ENCODE results near the gene RTN4R. TPM values are rescaled to one million over a fixed set of nuclear protein-coding genes. Genes with fewer than 3 reads are reported as not detected.
A peak's percentile ranks its signal among the peaks of the same experiment; 100 is the strongest.

Gene RTN4R
- total and polyA plus RNA-seq, 9 of the 15 experiments (the other 6 are each of a cell fraction or from before 2014, with no cell fraction given): 0.04 to 2.8 (median 1.4) TPM; not detected in 3

DNA sequence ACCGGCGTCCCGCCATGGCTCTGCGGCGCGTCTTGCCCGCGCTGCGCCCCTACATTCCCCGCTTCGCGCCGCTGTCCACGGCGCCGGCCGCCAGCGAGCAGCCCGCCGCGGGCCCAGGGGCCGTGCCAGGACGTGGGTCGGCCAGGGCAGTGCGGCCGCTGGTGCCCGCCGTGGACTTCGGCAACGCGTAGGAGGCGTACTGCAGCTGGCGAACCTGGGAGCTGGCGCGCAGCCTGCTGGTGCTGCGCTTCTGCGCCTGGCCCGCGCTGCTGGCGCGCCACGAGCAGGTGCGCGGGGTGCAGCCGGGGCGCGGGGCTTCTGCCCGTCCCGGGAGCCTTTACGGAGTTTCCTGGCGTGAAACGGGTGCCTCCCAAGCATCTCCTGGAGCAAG is 31.6 kb upstream of the RTN4R start (continued):
- TF ChIP-seq, protein P1, sequence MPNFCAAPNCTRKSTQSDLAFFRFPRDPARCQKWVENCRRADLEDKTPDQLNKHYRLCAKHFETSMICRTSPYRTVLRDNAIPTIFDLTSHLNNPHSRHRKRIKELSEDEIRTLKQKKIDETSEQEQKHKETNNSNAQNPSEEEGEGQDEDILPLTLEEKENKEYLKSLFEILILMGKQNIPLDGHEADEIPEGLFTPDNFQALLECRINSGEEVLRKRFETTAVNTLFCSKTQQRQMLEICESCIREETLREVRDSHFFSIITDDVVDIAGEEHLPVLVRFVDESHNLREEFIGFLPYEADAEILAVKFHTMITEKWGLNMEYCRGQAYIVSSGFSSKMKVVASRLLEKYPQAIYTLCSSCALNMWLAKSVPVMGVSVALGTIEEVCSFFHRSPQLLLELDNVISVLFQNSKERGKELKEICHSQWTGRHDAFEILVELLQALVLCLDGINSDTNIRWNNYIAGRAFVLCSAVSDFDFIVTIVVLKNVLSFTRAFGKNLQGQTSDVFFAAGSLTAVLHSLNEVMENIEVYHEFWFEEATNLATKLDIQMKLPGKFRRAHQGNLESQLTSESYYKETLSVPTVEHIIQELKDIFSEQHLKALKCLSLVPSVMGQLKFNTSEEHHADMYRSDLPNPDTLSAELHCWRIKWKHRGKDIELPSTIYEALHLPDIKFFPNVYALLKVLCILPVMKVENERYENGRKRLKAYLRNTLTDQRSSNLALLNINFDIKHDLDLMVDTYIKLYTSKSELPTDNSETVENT (CRISPR knock-in tag; IDR thresholded peaks at IDR 0.05): peak; percentile 93
- TF ChIP-seq ZC3H4 (CRISPR knock-in tag; IDR thresholded peaks at IDR 0.05; ENCODE audit: borderline replicate concordance) (peak; percentile 75; the same call in 1 of the 2 replicates), KDM2B (CRISPR knock-in tag; IDR thresholded peaks at IDR 0.05) (peak; percentile 78), GATAD2B (IDR thresholded peaks at IDR 0.05; ENCODE audit: borderline replicate concordance) (no peak), KDM5B (IDR thresholded peaks at IDR 0.05; ENCODE audit: insufficient replicate concordance, low read depth, low read length) (peak; percentile 56), GATAD2A (IDR thresholded peaks at IDR 0.05) (peak; percentile 22; the same call in 1 of the 2 replicates), ZNF224 (CRISPR knock-in tag; IDR thresholded peaks at IDR 0.05) (no peak), NRF1 (conservative IDR thresholded peaks at IDR 0.05 in 1 of 2, IDR thresholded peaks at IDR 0.05 in 1 of 2) (peak; percentile 67 to 71; a peak in 2 of 4 replicates), ARID2 (IDR thresholded peaks at IDR 0.05) (no peak), FOXP1 (CRISPR knock-in tag; IDR thresholded peaks at IDR 0.05) (peak; percentile 81; the same call in 1 of the 2 replicates), SAFB (IDR thresholded peaks at IDR 0.05; ENCODE audit: borderline replicate concordance, low read depth, low read length) (peak; percentile 26; the same call in 1 of the 2 replicates)
- TF ChIP-seq, protein P2, sequence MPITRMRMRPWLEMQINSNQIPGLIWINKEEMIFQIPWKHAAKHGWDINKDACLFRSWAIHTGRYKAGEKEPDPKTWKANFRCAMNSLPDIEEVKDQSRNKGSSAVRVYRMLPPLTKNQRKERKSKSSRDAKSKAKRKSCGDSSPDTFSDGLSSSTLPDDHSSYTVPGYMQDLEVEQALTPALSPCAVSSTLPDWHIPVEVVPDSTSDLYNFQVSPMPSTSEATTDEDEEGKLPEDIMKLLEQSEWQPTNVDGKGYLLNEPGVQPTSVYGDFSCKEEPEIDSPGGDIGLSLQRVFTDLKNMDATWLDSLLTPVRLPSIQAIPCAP (CRISPR knock-in tag; IDR thresholded peaks at IDR 0.05; ENCODE audit: borderline replicate concordance): no peak
- TF ChIP-seq, protein P3, sequence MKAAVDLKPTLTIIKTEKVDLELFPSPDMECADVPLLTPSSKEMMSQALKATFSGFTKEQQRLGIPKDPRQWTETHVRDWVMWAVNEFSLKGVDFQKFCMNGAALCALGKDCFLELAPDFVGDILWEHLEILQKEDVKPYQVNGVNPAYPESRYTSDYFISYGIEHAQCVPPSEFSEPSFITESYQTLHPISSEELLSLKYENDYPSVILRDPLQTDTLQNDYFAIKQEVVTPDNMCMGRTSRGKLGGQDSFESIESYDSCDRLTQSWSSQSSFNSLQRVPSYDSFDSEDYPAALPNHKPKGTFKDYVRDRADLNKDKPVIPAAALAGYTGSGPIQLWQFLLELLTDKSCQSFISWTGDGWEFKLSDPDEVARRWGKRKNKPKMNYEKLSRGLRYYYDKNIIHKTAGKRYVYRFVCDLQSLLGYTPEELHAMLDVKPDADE (conservative IDR thresholded peaks at IDR 0.05; ENCODE audit: control insufficient read depth, low read depth, low read length): peak; percentile 61; the same call in 1 of the 2 replicates
- TF ChIP-seq, protein P4, sequence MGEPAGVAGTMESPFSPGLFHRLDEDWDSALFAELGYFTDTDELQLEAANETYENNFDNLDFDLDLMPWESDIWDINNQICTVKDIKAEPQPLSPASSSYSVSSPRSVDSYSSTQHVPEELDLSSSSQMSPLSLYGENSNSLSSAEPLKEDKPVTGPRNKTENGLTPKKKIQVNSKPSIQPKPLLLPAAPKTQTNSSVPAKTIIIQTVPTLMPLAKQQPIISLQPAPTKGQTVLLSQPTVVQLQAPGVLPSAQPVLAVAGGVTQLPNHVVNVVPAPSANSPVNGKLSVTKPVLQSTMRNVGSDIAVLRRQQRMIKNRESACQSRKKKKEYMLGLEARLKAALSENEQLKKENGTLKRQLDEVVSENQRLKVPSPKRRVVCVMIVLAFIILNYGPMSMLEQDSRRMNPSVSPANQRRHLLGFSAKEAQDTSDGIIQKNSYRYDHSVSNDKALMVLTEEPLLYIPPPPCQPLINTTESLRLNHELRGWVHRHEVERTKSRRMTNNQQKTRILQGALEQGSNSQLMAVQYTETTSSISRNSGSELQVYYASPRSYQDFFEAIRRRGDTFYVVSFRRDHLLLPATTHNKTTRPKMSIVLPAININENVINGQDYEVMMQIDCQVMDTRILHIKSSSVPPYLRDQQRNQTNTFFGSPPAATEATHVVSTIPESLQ (CRISPR knock-in tag; IDR thresholded peaks at IDR 0.05): no peak
- TF ChIP-seq, protein P5, sequence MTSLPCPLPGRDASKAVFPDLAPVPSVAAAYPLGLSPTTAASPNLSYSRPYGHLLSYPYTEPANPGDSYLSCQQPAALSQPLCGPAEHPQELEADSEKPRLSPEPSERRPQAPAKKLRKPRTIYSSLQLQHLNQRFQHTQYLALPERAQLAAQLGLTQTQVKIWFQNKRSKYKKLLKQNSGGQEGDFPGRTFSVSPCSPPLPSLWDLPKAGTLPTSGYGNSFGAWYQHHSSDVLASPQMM (CRISPR knock-in tag; IDR thresholded peaks at IDR 0.05): no peak
- TF ChIP-seq, protein P6, sequence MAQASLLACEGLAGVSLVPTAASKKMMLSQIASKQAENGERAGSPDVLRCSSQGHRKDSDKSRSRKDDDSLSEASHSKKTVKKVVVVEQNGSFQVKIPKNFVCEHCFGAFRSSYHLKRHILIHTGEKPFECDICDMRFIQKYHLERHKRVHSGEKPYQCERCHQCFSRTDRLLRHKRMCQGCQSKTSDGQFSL (CRISPR knock-in tag; IDR thresholded peaks at IDR 0.05): 0 out of 2 replicates have a peak, but pooled peaks have one; percentile 51
- TF ChIP-seq, protein P6 (tag; IDR thresholded peaks at IDR 0.05): no peak

Data from K562 (cell line).